ENCODE data around the gene MGLL.

GRCh38 chr3:127858937-127859336 is 36.6 kb upstream of the MGLL start:
- TF ChIP-seq EZH2 (IDR thresholded peaks at IDR 0.05; ENCODE audit: insufficient read depth, poor library complexity, severe bottlenecking) (no peak), EZH2phosphoT487 (IDR thresholded peaks at IDR 0.05; ENCODE audit: insufficient read depth, low read depth) (no peak)
